Common myeloid progenitor, CD34-positive (primary cell): ENCODE measurements around the gene TMEM97.
A peak's percentile ranks its signal among the peaks of the same experiment; 100 is the strongest.

Experiments used
- CTCF ChIA-PET: fragments of 350-600 bp; sonication (Branson Sonifier 250); formaldehyde crosslinking; loops from one replicate; lab custom pipeline; 2021; ENCODE audit warnings: antibody characterized with exemption; lab: Charles Lee
- POLR2A ChIA-PET: fragments of 350-600 bp; sonication (Branson Sonifier 250); formaldehyde crosslinking; loops from one replicate; lab custom pipeline; 2021; ENCODE audit warnings: antibody characterized with exemption; lab: Charles Lee
- DNase-seq, 3 donors: peaks; one replicate each; pipeline versions ENCODE4 v3.0.0 to v3.0.0-alpha.2; 2013
- H3K27ac ChIP-seq, 2 experiments: 1 replicate in 1 of 2; 2 replicates in 1 of 2; pipeline ENCODE4 v1.7.0; 2013; ENCODE audit warnings: inconsistent platforms in 2 of 2, low read length in 2 of 2, mild to moderate bottlenecking in 2 of 2, low read depth in 1 of 2, moderate library complexity in 1 of 2; ENCODE audit not compliant: severe bottlenecking in 2 of 2, insufficient read depth in 1 of 2, poor library complexity in 1 of 2
- H3K27me3 ChIP-seq, 5 experiments: replicated peaks in 2 of 5; 1 replicate in 3 of 5; 2 replicates in 2 of 5; pipeline versions ENCODE4 v1.6.1 to v1.7.0; 2013; ENCODE audit warnings: low read length in 4 of 5, mild to moderate bottlenecking in 2 of 5, moderate library complexity in 2 of 5, inconsistent platforms in 1 of 5; ENCODE audit not compliant: insufficient read depth in 5 of 5, control insufficient read depth in 4 of 5
- H3K36me3 ChIP-seq, 4 experiments: 1 replicate in 2 of 4; 2 replicates in 2 of 4; pipeline versions ENCODE4 v1.6.1 to v1.7.0; 2013; ENCODE audit warnings: low read length in 3 of 4, control low read depth in 1 of 4, mild to moderate bottlenecking in 1 of 4; ENCODE audit not compliant: control insufficient read depth in 4 of 4, insufficient read depth in 4 of 4
- H3K4me1 ChIP-seq, 4 experiments: 1 replicate in 3 of 4; 2 replicates in 1 of 4; pipeline versions ENCODE4 v1.6.1 to v1.7.1; 2013; ENCODE audit warnings: low read length in 3 of 4, mild to moderate bottlenecking in 3 of 4, control low read depth in 1 of 4, inconsistent platforms in 1 of 4, moderate library complexity in 1 of 4; ENCODE audit not compliant: control insufficient read depth in 4 of 4, insufficient read depth in 4 of 4; ENCODE audit errors: control extremely low read depth in 1 of 4
- H3K4me3 ChIP-seq, 7 experiments: 1 replicate in 4 of 7; 2 replicates in 3 of 7; pipeline versions ENCODE4 v1.5.1 to v1.7.0; 2013; ENCODE audit warnings: mild to moderate bottlenecking in 7 of 7, low read length in 6 of 7, moderate library complexity in 6 of 7, inconsistent platforms in 2 of 7, low read depth in 2 of 7, control low read depth in 1 of 7; ENCODE audit not compliant: insufficient read depth in 4 of 7, control insufficient read depth in 1 of 7; ENCODE audit errors: extremely low read depth in 1 of 7
- H3K9me3 ChIP-seq, 5 experiments: 1 replicate in 4 of 5; 2 replicates in 1 of 5; pipeline versions ENCODE4 v1.6.1 to v1.7.1; 2013; ENCODE audit warnings: low read length in 4 of 5, mild to moderate bottlenecking in 2 of 5, inconsistent platforms in 1 of 5, low read depth in 1 of 5, moderate library complexity in 1 of 5; ENCODE audit not compliant: control insufficient read depth in 4 of 5, insufficient read depth in 2 of 5; ENCODE audit errors: control extremely low read depth in 1 of 5
- WGBS: methylation state at CpG from one replicate; pipeline ENCODE4 v1.1.5; 2013; ENCODE audit not compliant: insufficient coverage; 5-methylcytosine and 5-hydroxymethylcytosine counted together

The TMEM97 gene

DNA sequence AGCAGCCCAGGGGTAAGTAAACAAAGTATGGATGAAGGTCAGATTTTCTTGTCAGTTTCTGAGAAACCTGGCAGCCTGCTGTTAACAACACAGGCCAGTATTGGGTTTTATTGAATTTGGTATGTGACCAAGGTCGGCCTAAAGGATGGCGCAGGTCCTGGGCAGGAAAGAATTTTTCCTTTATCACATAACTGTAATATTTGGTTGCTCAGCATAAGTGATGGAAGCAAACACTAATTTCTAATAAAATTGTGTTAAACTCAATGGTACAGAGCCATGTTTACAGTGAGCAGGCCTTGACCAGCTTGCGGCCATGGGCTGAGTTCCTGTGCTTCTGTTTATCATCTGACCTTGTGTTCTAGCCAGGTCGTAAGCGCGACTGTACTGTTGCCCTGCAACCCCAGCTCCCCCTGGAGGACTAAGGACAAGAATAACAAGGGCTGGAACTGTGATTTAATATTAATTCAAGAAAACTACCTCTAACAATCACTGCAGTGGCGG is 27.8 kb downstream of the TMEM97 start:
- ChIA-PET POLR2A (no interaction called here), CTCF (interaction anchor here (0.9 to 4.1 kb wide), 5 partner anchors 9 to 27 kb away, joined by 3 to 21 read pairs (median 7); partner anchors contain the start of genes IFT20, POLDIP2 and TNFAIP1)
- WGBS, result 90% methylated on average over 2 of the region's 7 CpGs
- peaks cover 15 to 97% (median 75%) of the 10 kb centered on the region in 4 experiments for H3K36me3 ChIP-seq
- no peaks in the 10 kb centered on the region for H3K27me3 ChIP-seq
- no peak overlapping the region for H3K4me3 ChIP-seq
- H3K9me3 ChIP-seq, result no peaks in the 10 kb centered on the region
- H3K27ac ChIP-seq, result no peak overlapping the region
- H3K4me1 ChIP-seq, result no peaks in the 10 kb centered on the region
- peak in 2 of 3 donors; percentile 18 to 19 for DNase-seq

GRCh38 chr17:28347261-28347891 is 28.4 kb downstream of the TMEM97 start:
- H3K27me3 ChIP-seq, result no peaks in the 10 kb centered on the region
- WGBS, result 100% methylated on average over 8 of the region's 8 CpGs
- no peak overlapping the region for H3K27ac ChIP-seq
- peaks cover 12 to 95% (median 72%) of the 10 kb centered on the region in 4 experiments for H3K36me3 ChIP-seq
- no peaks in the 10 kb centered on the region for H3K4me1 ChIP-seq
- ChIA-PET CTCF (interaction anchor here (1.5 to 4.1 kb wide), 4 partner anchors 10 to 27 kb away, joined by 3 to 21 read pairs (median 8); partner anchors contain the start of genes IFT20, POLDIP2 and TNFAIP1), POLR2A (no interaction called here)
- H3K9me3 ChIP-seq, result no peaks in the 10 kb centered on the region
- no peak for DNase-seq
- H3K4me3 ChIP-seq, result no peak overlapping the region

- ChIA-PET CTCF (interaction anchor here (1.1 to 4.1 kb wide), 3 partner anchors 8 to 28 kb away, joined by 3 to 21 read pairs (median 6); partner anchors contain the start of gene POLDIP2), POLR2A (no interaction called here)
- WGBS, result no CpG with 5 or more reads among the region's 3 CpGs
- no peak for DNase-seq
- Histone ChIP-seq H3K27me3 (no peaks in the 10 kb centered on the region), H3K9me3 (no peaks in the 10 kb centered on the region), H3K4me3 (no peak overlapping the region), H3K4me1 (no peaks in the 10 kb centered on the region), H3K27ac (no peak overlapping the region), H3K36me3 (peaks cover 17 to 93% (median 70%) of the 10 kb centered on the region in 4 experiments)
Observed at GRCh38 chr17:28348979-28349378, 30.0 kb downstream of the TMEM97 start.

DNA sequence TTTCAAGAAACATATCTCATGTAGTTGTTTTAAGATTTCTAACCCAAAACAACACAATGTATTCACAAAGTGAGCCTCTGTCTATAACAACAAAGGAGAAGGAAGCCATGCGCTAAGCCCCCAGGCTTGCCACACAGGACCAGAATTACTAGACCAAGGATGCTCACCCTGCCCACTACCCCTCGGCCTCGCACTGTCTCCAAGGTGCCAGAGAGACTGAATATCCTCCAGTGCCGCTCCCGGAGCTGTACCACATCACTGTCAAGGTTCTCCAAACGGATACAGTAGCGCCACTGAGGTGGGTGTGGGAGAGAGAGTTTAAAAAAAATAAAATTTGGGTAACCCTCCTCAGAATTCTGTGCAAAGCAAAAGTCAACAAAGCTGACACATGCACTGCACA is 31.3 kb downstream of the TMEM97 start:
- peaks cover 18 to 94% (median 73%) of the 10 kb centered on the region in 4 experiments for H3K36me3 ChIP-seq
- ChIA-PET POLR2A (no interaction called here), CTCF (interaction anchor here (1.4 kb wide), 1 partner anchor 9 kb away, joined by 3 read pairs; no protein-coding TSS in a partner anchor)
- no peak for DNase-seq
- no peaks in the 10 kb centered on the region for H3K9me3 ChIP-seq
- no peak overlapping the region for H3K27ac ChIP-seq
- no peak overlapping the region for H3K4me3 ChIP-seq
- H3K4me1 ChIP-seq, result no peaks in the 10 kb centered on the region
- H3K27me3 ChIP-seq, result no peaks in the 10 kb centered on the region
- WGBS, result 100% methylated on average over 1 of the region's 7 CpGs

DNA sequence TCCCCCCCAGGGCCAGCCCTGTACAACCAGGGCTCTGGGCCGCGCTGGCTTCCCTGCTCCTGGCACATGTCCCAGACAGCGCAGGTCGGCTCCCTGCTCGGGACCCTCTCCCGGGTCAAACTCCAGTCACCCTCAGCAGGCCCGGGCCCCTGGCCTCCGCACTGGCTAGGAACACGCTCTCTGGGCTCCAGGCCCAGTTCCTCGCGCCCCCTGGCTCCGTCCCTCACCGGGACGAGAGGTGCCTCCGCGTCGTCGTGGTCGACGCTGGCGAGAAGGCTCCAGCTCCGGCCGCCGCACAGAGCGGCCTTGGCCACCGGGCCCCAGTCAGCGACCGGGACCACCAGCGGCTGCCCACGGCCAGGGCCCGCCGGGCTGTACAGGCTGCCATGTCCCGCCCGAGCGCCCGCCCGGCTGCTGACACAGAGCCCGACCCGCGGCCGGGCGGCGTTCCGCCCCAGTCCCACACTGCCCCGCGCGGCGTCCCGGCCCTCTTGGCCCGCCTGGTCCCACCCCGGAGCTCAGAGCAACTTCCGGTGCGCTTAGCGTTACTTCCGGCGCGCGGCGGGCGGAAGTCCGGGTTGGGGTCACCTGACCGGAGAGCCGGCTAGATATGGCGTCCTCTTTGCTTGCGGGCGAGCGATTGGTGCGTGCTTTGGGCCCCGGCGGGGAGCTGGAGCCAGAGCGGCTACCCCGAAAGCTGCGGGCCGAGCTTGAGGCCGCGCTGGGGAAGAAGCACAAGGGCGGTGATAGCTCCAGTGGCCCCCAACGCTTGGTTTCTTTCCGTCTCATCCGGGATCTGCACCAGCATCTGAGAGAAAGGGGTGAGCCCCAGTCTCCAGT is 38.3 kb downstream of the TMEM97 start, which contains the start of gene POLDIP2:
Gene POLDIP2, minus strand, starts transcription at position 467 of the 840 bp plus-strand sequence. Its CDS starts 79 bp downstream, at position 388.
- 0% methylated on average over 67 of the region's 80 CpGs for WGBS

GRCh38 chr17:28357901-28358197 is 38.8 kb downstream of the TMEM97 start:
- Histone ChIP-seq H3K27ac (peak overlapping the region; percentile 90 to 92), H3K27me3 (no peaks in the 10 kb centered on the region), H3K9me3 (no peaks in the 10 kb centered on the region), H3K4me3 (peak overlapping the region; percentile 60 to 98 (median 92)), H3K36me3 (peaks cover 18 to 61% (median 39%) of the 10 kb centered on the region in 4 experiments), H3K4me1 (peaks cover 17 to 25% (median 21%) of the 10 kb centered on the region in 4 experiments)
- ChIA-PET CTCF (interaction anchor here (1.3 to 4.1 kb wide), 6 partner anchors 11 to 58 kb away, joined by 3 to 27 read pairs (median 4); partner anchors contain the start of genes IFT20, TNFAIP1 and VTN), POLR2A (interaction anchor here (1.2 kb wide), 2 partner anchors 14 to 22 kb away, joined by 3 to 7 read pairs; partner anchors contain the start of genes IFT20, SARM1 and TNFAIP1)
- no peak for DNase-seq
- WGBS, result 4% methylated on average over 4 of the region's 4 CpGs

More for the DNA sequence above, 38.3 kb downstream of the TMEM97 start, which contains the start of gene POLDIP2:
- Histone ChIP-seq H3K27me3 (no peaks in the 10 kb centered on the region), H3K4me3 (peak within 1 kb of the TSS; percentile 60 to 98 (median 92)), H3K4me1 (peaks cover 17 to 25% (median 21%) of the 10 kb centered on the region in 4 experiments), H3K9me3 (no peaks in the 10 kb centered on the region), H3K36me3 (peaks cover 18 to 58% (median 39%) of the 10 kb centered on the region in 4 experiments), H3K27ac (peak within 1 kb of the TSS; percentile 90 to 92)
- ChIA-PET POLR2A (interaction anchor here (1.2 kb wide), 2 partner anchors 14 to 22 kb away, joined by 3 to 7 read pairs; partner anchors contain the start of genes IFT20, SARM1 and TNFAIP1), CTCF (interaction anchor here (1.4 to 4.1 kb wide), 5 partner anchors 10 to 59 kb away, joined by 3 to 27 read pairs (median 6); partner anchors contain the start of genes IFT20, TNFAIP1 and VTN)
- peak; percentile 93 to 97 (median 96) for DNase-seq
